Testis (tissue), 3 donors: ENCODE results near the gene XPNPEP3. TPM values are rescaled to one million over a fixed set of nuclear protein-coding genes. Genes with fewer than 3 reads are reported as not detected.
"Not testable (repeated sequence)": the region's sequence is repeated elsewhere in the genome, so short reads cannot be mapped to it uniquely, and the experiment has no call there.

ENCODE experiments used
- DNase-seq: peaks from one replicate; pipeline ENCODE4 v3.0.0-alpha.2; 2019
- H3K27ac ChIP-seq, 2 donors: fragments of 200-600 bp; sonication (generic); one replicate each; pipeline ENCODE4 v1.5.1; 2019
- H3K27me3 ChIP-seq: fragments of 200-600 bp; sonication (generic); one replicate; pipeline ENCODE4 v1.5.1; 2019
- H3K36me3 ChIP-seq: fragments of 200-600 bp; sonication (generic); one replicate; pipeline ENCODE4 v1.5.1; 2017; ENCODE audit warnings: low read depth; ENCODE audit errors: missing control alignments
- H3K4me1 ChIP-seq: fragments of 200-600 bp; sonication (generic); one replicate; pipeline ENCODE4 v1.5.1; 2019
- H3K4me3 ChIP-seq, 2 donors: fragments of 200-600 bp; sonication (generic); one replicate each; pipeline ENCODE4 v1.5.1; 2017 to 2019
- H3K9me3 ChIP-seq: fragments of 200-600 bp; sonication (generic); one replicate; pipeline ENCODE4 v1.5.1; 2017
- CTCF ChIP-seq, 3 experiments: fragments of 450-650 bp in 2 of 3; fragments of 200-600 bp in 1 of 3; sonication (generic) in 1 of 3; IDR thresholded peaks; one replicate each; pipeline ENCODE4 v1.5.1; 2016 to 2019; ENCODE audit warnings: antibody characterized with exemption in 3 of 3, mild to moderate bottlenecking in 2 of 3, moderate library complexity in 1 of 3
- POLR2A ChIP-seq: fragments of 450-650 bp; IDR thresholded peaks from one replicate; pipeline ENCODE4 v1.6.1; 2017; ENCODE audit warnings: antibody characterized with exemption, mild to moderate bottlenecking, moderate library complexity
- WGBS, 2 donors: methylation state at CpG; one replicate each; pipeline ENCODE4 v1.1.5; 2018; 5-methylcytosine and 5-hydroxymethylcytosine counted together
- intact Hi-C: fragments of 100-400 bp; cut with DNase I; formaldehyde crosslinking; loops from one replicate; pipeline ENCODE4 v1.15.1; 2023; ENCODE audit warnings: low total_unique reads
- polyA plus RNA-seq: library from polyadenylated mRNA; stranded (reverse); fragments of 350-450 nt; fragmentation: Illumina TruSeq; extraction: RNeasy Lipid Tissue Mini Kit (QIAGEN cat#74804); gene quantifications from one replicate; pipeline ENCODE4 v1.2.3, GENCODE V29; 2014; ENCODE audit warnings: low read depth, low replicate concordance; ENCODE audit not compliant: insufficient read depth
- total RNA-seq, 2 donors: library from RNA; depleted of rRNA; stranded (reverse); fragments of >200 nt; gene quantifications; one replicate each; pipeline ENCODE4 v1.2.3, GENCODE V29; 2016

Gene XPNPEP3
- total and polyA plus RNA-seq, 3 donors from 2014 or later = 29.5 to 46.5 (median 43.5) TPM

- Histone ChIP-seq H3K4me1 (peaks cover 5% of the 10 kb centered on the region), H3K9me3 (no peaks in the 10 kb centered on the region), H3K36me3 (no peaks in the 10 kb centered on the region), H3K27me3 (no peaks in the 10 kb centered on the region), H3K27ac (no peak overlapping the region), H3K4me3 (no peak overlapping the region)
- intact Hi-C loops = no loop called here
- 83 to 87% methylated on average over 7 of the region's 7 CpGs for WGBS, 2 donors
- no peak for DNase-seq
- TF ChIP-seq CTCF (IDR thresholded peaks at IDR 0.05) (no peak), POLR2A (no peak)
Observed at GRCh38 chr22:40826984-40827741, 29.8 kb upstream of the XPNPEP3 start.

- 87 to 89% methylated on average over 6 of the region's 6 CpGs for WGBS, 2 donors
- Histone ChIP-seq H3K9me3 (no peaks in the 10 kb centered on the region), H3K4me3 (no peak overlapping the region), H3K27me3 (no peaks in the 10 kb centered on the region), H3K27ac (no peak overlapping the region), H3K36me3 (no peaks in the 10 kb centered on the region), H3K4me1 (no peaks in the 10 kb centered on the region)
- intact Hi-C loops = no loop called here
- TF ChIP-seq POLR2A (no peak), CTCF (IDR thresholded peaks at IDR 0.05) (no peak)
- DNase-seq = no peak
Observed at GRCh38 chr22:40829131-40829530, 27.8 kb upstream of the XPNPEP3 start.

GRCh38 chr22:40834619-40835018 is 22.3 kb upstream of the XPNPEP3 start:
- TF ChIP-seq POLR2A (no peak), CTCF (IDR thresholded peaks at IDR 0.05) (no peak)
- Histone ChIP-seq H3K36me3 (no peaks in the 10 kb centered on the region), H3K4me3 (no peak overlapping the region), H3K9me3 (no peaks in the 10 kb centered on the region), H3K27me3 (no peaks in the 10 kb centered on the region), H3K27ac (no peak overlapping the region), H3K4me1 (no peaks in the 10 kb centered on the region)
- no peak for DNase-seq
- 89 to 92% methylated on average over 3 of the region's 3 CpGs for WGBS, 2 donors
- intact Hi-C loops = no loop called here

- TF ChIP-seq POLR2A = no peak
- no peak for TF ChIP-seq CTCF (IDR thresholded peaks at IDR 0.05)
- Histone ChIP-seq H3K27ac (no peak overlapping the region), H3K9me3 (no peaks in the 10 kb centered on the region), H3K4me1 (peaks cover 7% of the 10 kb centered on the region), H3K27me3 (no peaks in the 10 kb centered on the region), H3K4me3 (no peak overlapping the region), H3K36me3 (no peaks in the 10 kb centered on the region)
- 85 to 86% methylated on average over 3 of the region's 3 CpGs for WGBS, 2 donors
- intact Hi-C loops = no loop called here
- DNase-seq = no peak
Observed at GRCh38 chr22:40838486-40838885, 18.5 kb upstream of the XPNPEP3 start.

GRCh38 chr22:40844951-40845350 is 12.0 kb upstream of the XPNPEP3 start:
- 93 to 94% methylated on average over 3 of the region's 3 CpGs for WGBS, 2 donors
- no peak overlapping the region for H3K4me3 ChIP-seq
- DNase-seq = no peak
- no peaks in the 10 kb centered on the region for H3K27me3 ChIP-seq
- peaks cover 7% of the 10 kb centered on the region for H3K4me1 ChIP-seq
- H3K9me3 ChIP-seq = no peaks in the 10 kb centered on the region
- intact Hi-C loops = no loop called here
- H3K27ac ChIP-seq = no peak overlapping the region
- TF ChIP-seq CTCF (IDR thresholded peaks at IDR 0.05) (no peak), POLR2A (no peak)
- H3K36me3 ChIP-seq = no peaks in the 10 kb centered on the region

- H3K36me3 ChIP-seq, intact Hi-C loops: not testable (repeated sequence)
Observed at GRCh38 chr22:40845816-40846215, 11.1 kb upstream of the XPNPEP3 start.

More at GRCh38 chr22:40845816-40846215, 11.1 kb upstream of the XPNPEP3 start:
- H3K27me3 ChIP-seq, H3K4me1 ChIP-seq, H3K4me3 ChIP-seq, DNase-seq, H3K9me3 ChIP-seq, H3K27ac ChIP-seq: not testable (repeated sequence)
- WGBS, 2 donors = 91 to 93% methylated on average over 11 of the region's 11 CpGs
